ENCODE measurements around the gene COPZ1.

DNA sequence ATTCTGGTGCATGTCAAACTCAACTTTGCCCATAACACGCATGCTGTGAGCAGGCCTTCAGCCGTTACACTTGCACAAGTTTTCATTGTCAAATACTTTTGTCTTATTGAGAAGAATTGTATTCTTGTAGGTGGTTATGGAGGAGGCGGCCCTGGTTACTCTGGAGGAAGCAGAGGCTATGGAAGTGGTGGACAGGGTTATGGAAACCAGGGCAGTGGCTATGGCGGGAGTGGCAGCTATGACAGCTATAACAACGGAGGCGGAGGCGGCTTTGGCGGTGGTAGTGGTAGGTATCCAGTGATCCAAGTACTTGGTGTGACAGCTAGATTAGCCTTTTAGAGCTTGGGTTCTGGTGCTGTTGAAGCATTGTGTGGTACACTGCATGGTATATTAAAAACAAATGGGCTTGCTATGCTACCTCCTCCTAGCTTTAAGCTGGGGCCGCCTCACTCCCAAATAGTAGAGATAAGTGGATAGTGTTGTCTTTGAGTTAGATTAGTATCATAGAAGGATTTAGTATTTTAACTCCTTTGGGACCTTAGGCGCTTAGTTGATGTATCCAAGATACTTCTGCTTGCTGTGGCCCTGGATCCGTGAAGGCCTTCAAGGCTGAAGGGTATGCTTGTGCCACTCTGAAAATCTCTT lies 41.9 kb upstream of the COPZ1 start:
- TF ChIP-seq, protein P1, sequence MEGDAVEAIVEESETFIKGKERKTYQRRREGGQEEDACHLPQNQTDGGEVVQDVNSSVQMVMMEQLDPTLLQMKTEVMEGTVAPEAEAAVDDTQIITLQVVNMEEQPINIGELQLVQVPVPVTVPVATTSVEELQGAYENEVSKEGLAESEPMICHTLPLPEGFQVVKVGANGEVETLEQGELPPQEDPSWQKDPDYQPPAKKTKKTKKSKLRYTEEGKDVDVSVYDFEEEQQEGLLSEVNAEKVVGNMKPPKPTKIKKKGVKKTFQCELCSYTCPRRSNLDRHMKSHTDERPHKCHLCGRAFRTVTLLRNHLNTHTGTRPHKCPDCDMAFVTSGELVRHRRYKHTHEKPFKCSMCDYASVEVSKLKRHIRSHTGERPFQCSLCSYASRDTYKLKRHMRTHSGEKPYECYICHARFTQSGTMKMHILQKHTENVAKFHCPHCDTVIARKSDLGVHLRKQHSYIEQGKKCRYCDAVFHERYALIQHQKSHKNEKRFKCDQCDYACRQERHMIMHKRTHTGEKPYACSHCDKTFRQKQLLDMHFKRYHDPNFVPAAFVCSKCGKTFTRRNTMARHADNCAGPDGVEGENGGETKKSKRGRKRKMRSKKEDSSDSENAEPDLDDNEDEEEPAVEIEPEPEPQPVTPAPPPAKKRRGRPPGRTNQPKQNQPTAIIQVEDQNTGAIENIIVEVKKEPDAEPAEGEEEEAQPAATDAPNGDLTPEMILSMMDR (IDR thresholded peaks at IDR 0.05) = no peak
- no peak for TF ChIP-seq POLR2A (IDR thresholded peaks at IDR 0.05)
- TF ChIP-seq POLR2AphosphoS5 (IDR thresholded peaks at IDR 0.05) = no peak
- TF ChIP-seq EP300 (IDR thresholded peaks at IDR 0.05) = no peak

All from stomach (tissue), 4 donors.